Endothelial cell (in vitro differentiated cells): ENCODE measurements around the gene FGGY. TPM values are rescaled to one million over a fixed set of nuclear protein-coding genes. Genes with fewer than 3 reads are reported as not detected.

Experiments
- DNase-seq: peaks from one replicate; pipeline ENCODE4 v3.0.0; 2021; ENCODE audit warnings: low spot score
- H3K27ac Mint-ChIP-seq: one replicate; pipeline ENCODE4 v1.8.0; 2021; ENCODE audit warnings: mixed read lengths, inconsistent platforms; ENCODE audit not compliant: unreplicated experiment
- H3K27me3 Mint-ChIP-seq: one replicate; pipeline ENCODE4 v1.8.0; 2021; ENCODE audit warnings: mild to moderate bottlenecking, moderate library complexity, mixed read lengths, inconsistent platforms; ENCODE audit not compliant: unreplicated experiment
- H3K36me3 Mint-ChIP-seq: one replicate; pipeline ENCODE4 v1.8.0; 2021; ENCODE audit warnings: mild to moderate bottlenecking, low read depth, mixed read lengths, inconsistent platforms; ENCODE audit not compliant: unreplicated experiment
- H3K4me1 Mint-ChIP-seq: one replicate; pipeline ENCODE4 v1.8.0; 2021; ENCODE audit warnings: mild to moderate bottlenecking, mixed read lengths, inconsistent platforms; ENCODE audit not compliant: unreplicated experiment
- H3K4me3 Mint-ChIP-seq: one replicate; pipeline ENCODE4 v1.8.0; 2021; ENCODE audit warnings: mild to moderate bottlenecking, mixed read lengths, inconsistent platforms; ENCODE audit not compliant: unreplicated experiment
- H3K9me3 Mint-ChIP-seq: one replicate; pipeline ENCODE4 v1.8.0; 2021; ENCODE audit warnings: mixed read lengths, inconsistent platforms; ENCODE audit not compliant: unreplicated experiment
- CTCF ChIP-seq: fragments of 200-600 bp; sonication (generic); IDR thresholded peaks from one replicate; pipeline ENCODE4 v1.5.0; 2021; ENCODE audit warnings: antibody characterized with exemption; ENCODE audit not compliant: unreplicated experiment
- total RNA-seq: library from RNA; stranded (reverse); fragmentation: NEBNext Ultra II Directional; extraction: Animal tissue kit (Norgen Biotek cat#: 25700); gene quantifications from one replicate; pipeline ENCODE4 v1.2.1, GENCODE V29; 2021; ENCODE audit not compliant: unreplicated experiment

The FGGY gene
- total RNA-seq, 1 donor from 2014 or later: 41.2 TPM

GRCh38 chr1:59411147-59411546 lies 114.3 kb downstream of the FGGY start:
- H3K27me3 Mint-ChIP-seq: no peaks in the 10 kb centered on the region

GRCh38 chr1:59412718-59413326 lies 115.9 kb downstream of the FGGY start:
- Mint-ChIP-seq H3K36me3 (peaks cover 5% of the 10 kb centered on the region), H3K27ac (no peak overlapping the region), H3K4me1 (peaks cover 11% of the 10 kb centered on the region), H3K9me3 (no peaks in the 10 kb centered on the region), H3K27me3 (no peaks in the 10 kb centered on the region), H3K4me3 (no peak overlapping the region)
- DNase-seq: no peak
- TF ChIP-seq CTCF: no peak

More at GRCh38 chr1:59411147-59411546, 114.3 kb downstream of the FGGY start:
- no peak for DNase-seq
- Mint-ChIP-seq H3K9me3 (no peaks in the 10 kb centered on the region), H3K4me3 (no peak overlapping the region), H3K36me3 (peaks cover 5% of the 10 kb centered on the region), H3K27ac (no peak overlapping the region), H3K4me1 (peaks cover 10% of the 10 kb centered on the region)
- no peak for TF ChIP-seq CTCF

- Mint-ChIP-seq H3K27ac (no peak overlapping the region), H3K4me3 (no peak overlapping the region)
These were observed 116.4 kb downstream of the FGGY start for GRCh38 chr1:59413327-59413720.

GRCh38 chr1:59414406-59415133 lies 117.7 kb downstream of the FGGY start:
- H3K4me3 Mint-ChIP-seq: no peak overlapping the region
- H3K9me3 Mint-ChIP-seq: no peaks in the 10 kb centered on the region
- no peak for TF ChIP-seq CTCF
- no peak overlapping the region for H3K27ac Mint-ChIP-seq
- H3K4me1 Mint-ChIP-seq: peaks cover 11% of the 10 kb centered on the region
- no peak for DNase-seq
- H3K27me3 Mint-ChIP-seq: no peaks in the 10 kb centered on the region
- peaks cover 5% of the 10 kb centered on the region for H3K36me3 Mint-ChIP-seq

More at GRCh38 chr1:59413327-59413720, 116.4 kb downstream of the FGGY start:
- Mint-ChIP-seq H3K4me1 (peaks cover 16% of the 10 kb centered on the region), H3K27me3 (no peaks in the 10 kb centered on the region), H3K36me3 (peaks cover 5% of the 10 kb centered on the region), H3K9me3 (no peaks in the 10 kb centered on the region)
- DNase-seq: no peak
- no peak for TF ChIP-seq CTCF

GRCh38 chr1:59415286-59415850 lies 118.5 kb downstream of the FGGY start:
- H3K27me3 Mint-ChIP-seq: no peaks in the 10 kb centered on the region
- H3K9me3 Mint-ChIP-seq: no peaks in the 10 kb centered on the region
- H3K4me1 Mint-ChIP-seq: peaks cover 11% of the 10 kb centered on the region
- no peak overlapping the region for H3K27ac Mint-ChIP-seq
- TF ChIP-seq CTCF: no peak
- peaks cover 5% of the 10 kb centered on the region for H3K36me3 Mint-ChIP-seq
- H3K4me3 Mint-ChIP-seq: no peak overlapping the region
- no peak for DNase-seq
